ENCODE data around the gene HOATZ. TPM values are rescaled to one million over a fixed set of nuclear protein-coding genes. Genes with fewer than 3 reads are reported as not detected.

HOATZ gene
- total RNA-seq, 1 donor from 2014 or later: not detected

GRCh38 chr11:111474432-111474831 is 40.1 kb upstream of the HOATZ start:
- no peaks in the 10 kb centered on the region for H3K36me3 Mint-ChIP-seq (ENCODE audit: low read depth)
- H3K27me3 Mint-ChIP-seq (ENCODE audit: low read depth): no peaks in the 10 kb centered on the region
- no peaks in the 10 kb centered on the region for H3K4me1 Mint-ChIP-seq
- H3K9me3 Mint-ChIP-seq: peaks cover 5% of the 10 kb centered on the region
- H3K27ac Mint-ChIP-seq (ENCODE audit: unreplicated experiment): no peak overlapping the region
- no peak overlapping the region for H3K4me3 Mint-ChIP-seq
- no peak for TF ChIP-seq CTCF (conservative IDR thresholded peaks at IDR 0.05)
- DNase-seq (ENCODE audit: low read depth, low spot score): no peak

- Mint-ChIP-seq H3K27me3 (ENCODE audit: low read depth) (no peaks in the 10 kb centered on the region), H3K9me3 (peaks cover 5% of the 10 kb centered on the region), H3K27ac (ENCODE audit: unreplicated experiment) (no peak overlapping the region), H3K4me3 (no peak overlapping the region), H3K36me3 (ENCODE audit: low read depth) (peaks cover 2% of the 10 kb centered on the region), H3K4me1 (no peaks in the 10 kb centered on the region)
- DNase-seq (ENCODE audit: low read depth, low spot score): no peak
- TF ChIP-seq CTCF (conservative IDR thresholded peaks at IDR 0.05): no peak
Measured at GRCh38 chr11:111476366-111476765, 38.2 kb upstream of the HOATZ start.

- TF ChIP-seq CTCF (conservative IDR thresholded peaks at IDR 0.05): no peak
- no peak for DNase-seq (ENCODE audit: low read depth, low spot score)
- Mint-ChIP-seq H3K27ac (ENCODE audit: unreplicated experiment) (no peak overlapping the region), H3K9me3 (peaks cover 5% of the 10 kb centered on the region), H3K4me3 (no peak overlapping the region), H3K36me3 (ENCODE audit: low read depth) (peaks cover 2% of the 10 kb centered on the region), H3K27me3 (ENCODE audit: low read depth) (no peaks in the 10 kb centered on the region), H3K4me1 (no peaks in the 10 kb centered on the region)
Measured at GRCh38 chr11:111476956-111477355, 37.6 kb upstream of the HOATZ start.

GRCh38 chr11:111477898-111478297 is 36.7 kb upstream of the HOATZ start:
- TF ChIP-seq CTCF (conservative IDR thresholded peaks at IDR 0.05): no peak
- Mint-ChIP-seq H3K36me3 (ENCODE audit: low read depth) (peaks cover 5% of the 10 kb centered on the region), H3K27ac (ENCODE audit: unreplicated experiment) (no peak overlapping the region), H3K4me1 (no peaks in the 10 kb centered on the region), H3K4me3 (no peak overlapping the region), H3K9me3 (peaks cover 9% of the 10 kb centered on the region), H3K27me3 (ENCODE audit: low read depth) (no peaks in the 10 kb centered on the region)
- no peak for DNase-seq (ENCODE audit: low read depth, low spot score)

- no peaks in the 10 kb centered on the region for H3K4me1 Mint-ChIP-seq
- H3K27me3 Mint-ChIP-seq (ENCODE audit: low read depth): no peaks in the 10 kb centered on the region
- H3K4me3 Mint-ChIP-seq: no peak overlapping the region
- no peak overlapping the region for H3K27ac Mint-ChIP-seq (ENCODE audit: unreplicated experiment)
- peak; percentile 42 for TF ChIP-seq CTCF (conservative IDR thresholded peaks at IDR 0.05)
- H3K36me3 Mint-ChIP-seq (ENCODE audit: low read depth): peaks cover 12% of the 10 kb centered on the region
- DNase-seq (ENCODE audit: low read depth, low spot score): no peak
- H3K9me3 Mint-ChIP-seq: peaks cover 10% of the 10 kb centered on the region
Measured at GRCh38 chr11:111479666-111480065, 34.9 kb upstream of the HOATZ start.

GRCh38 chr11:111483431-111483830 is 31.1 kb upstream of the HOATZ start:
- Mint-ChIP-seq H3K27ac (ENCODE audit: unreplicated experiment) (no peak overlapping the region), H3K27me3 (ENCODE audit: low read depth) (peaks cover 6% of the 10 kb centered on the region), H3K4me1 (no peaks in the 10 kb centered on the region), H3K4me3 (no peak overlapping the region), H3K36me3 (ENCODE audit: low read depth) (peaks cover 20% of the 10 kb centered on the region), H3K9me3 (peaks cover 21% of the 10 kb centered on the region)
- DNase-seq (ENCODE audit: low read depth, low spot score): no peak
- no peak for TF ChIP-seq CTCF (conservative IDR thresholded peaks at IDR 0.05)

Measured in neural crest cell (in vitro differentiated cells).